ENCODE measurements around the gene C10orf71.

The C10orf71 gene

GRCh38 chr10:49325916-49326783, 27.2 kb downstream of the C10orf71 start:
- DNase-seq = no peak
- in situ Hi-C loops (cut with MboI; ENCODE audit: low pct_unique_long_range_greater_than_20kb, low sequenced_read_pairs) = no loop called here

- DNase-seq = no peak
- in situ Hi-C loops (cut with MboI; ENCODE audit: low pct_unique_long_range_greater_than_20kb, low sequenced_read_pairs) = no loop called here
Measured at GRCh38 chr10:49327036-49327813, 28.3 kb downstream of the C10orf71 start.

- no peak for DNase-seq
- in situ Hi-C loops (cut with MboI; ENCODE audit: low pct_unique_long_range_greater_than_20kb, low sequenced_read_pairs) = no loop called here
Measured at GRCh38 chr10:49328401-49329145, 29.6 kb downstream of the C10orf71 start.

- in situ Hi-C loops (cut with MboI; ENCODE audit: low pct_unique_long_range_greater_than_20kb, low sequenced_read_pairs) = no loop called here
- no peak for DNase-seq
Measured at GRCh38 chr10:49329146-49329505, 30.2 kb downstream of the C10orf71 start.

- no peak for DNase-seq
- in situ Hi-C loops (cut with MboI; ENCODE audit: low pct_unique_long_range_greater_than_20kb, low sequenced_read_pairs) = no loop called here
Measured at GRCh38 chr10:49330127-49330665, 31.2 kb downstream of the C10orf71 start.

- in situ Hi-C loops (cut with MboI; ENCODE audit: low pct_unique_long_range_greater_than_20kb, low sequenced_read_pairs) = no loop called here
- DNase-seq = no peak
Measured at GRCh38 chr10:49331431-49331830, 32.5 kb downstream of the C10orf71 start.

- DNase-seq = no peak
- in situ Hi-C loops (cut with MboI; ENCODE audit: low pct_unique_long_range_greater_than_20kb, low sequenced_read_pairs) = no loop called here
Measured at GRCh38 chr10:49332333-49332732, 33.4 kb downstream of the C10orf71 start.

- no peak for DNase-seq
- in situ Hi-C loops (cut with MboI; ENCODE audit: low pct_unique_long_range_greater_than_20kb, low sequenced_read_pairs) = no loop called here
Measured at GRCh38 chr10:49332768-49333167, 33.8 kb downstream of the C10orf71 start.

- in situ Hi-C loops (cut with MboI; ENCODE audit: low pct_unique_long_range_greater_than_20kb, low sequenced_read_pairs) = no loop called here
- DNase-seq = no peak
Measured at GRCh38 chr10:49333192-49333591, 34.2 kb downstream of the C10orf71 start.

- in situ Hi-C loops (cut with MboI; ENCODE audit: low pct_unique_long_range_greater_than_20kb, low sequenced_read_pairs) = no loop called here
- DNase-seq = no peak
Measured at GRCh38 chr10:49334964-49335363, 36.0 kb downstream of the C10orf71 start.

- in situ Hi-C loops (cut with MboI; ENCODE audit: low pct_unique_long_range_greater_than_20kb, low sequenced_read_pairs) = no loop called here
- DNase-seq = no peak
Measured at GRCh38 chr10:49335364-49335972, 36.5 kb downstream of the C10orf71 start.

- no peak for DNase-seq
- in situ Hi-C loops (cut with MboI; ENCODE audit: low pct_unique_long_range_greater_than_20kb, low sequenced_read_pairs) = no loop called here
Measured at GRCh38 chr10:49338604-49339003, 39.6 kb downstream of the C10orf71 start.

GRCh38 chr10:49344840-49345239, 45.9 kb downstream of the C10orf71 start:
- no peak for DNase-seq
- in situ Hi-C loops (cut with MboI; ENCODE audit: low pct_unique_long_range_greater_than_20kb, low sequenced_read_pairs) = no loop called here

GRCh38 chr10:49347342-49347741, 48.4 kb downstream of the C10orf71 start:
- in situ Hi-C loops (cut with MboI; ENCODE audit: low pct_unique_long_range_greater_than_20kb, low sequenced_read_pairs) = no loop called here

GRCh38 chr10:49347827-49348226, 48.9 kb downstream of the C10orf71 start:
- in situ Hi-C loops (cut with MboI; ENCODE audit: low pct_unique_long_range_greater_than_20kb, low sequenced_read_pairs) = no loop called here
- no peak for DNase-seq

More at GRCh38 chr10:49347342-49347741, 48.4 kb downstream of the C10orf71 start:
- no peak for DNase-seq

- no peak for DNase-seq
- in situ Hi-C loops (cut with MboI; ENCODE audit: low pct_unique_long_range_greater_than_20kb, low sequenced_read_pairs) = no loop called here
Measured at GRCh38 chr10:49348593-49348992, 49.6 kb downstream of the C10orf71 start.

GRCh38 chr10:49349390-49349789, 50.4 kb downstream of the C10orf71 start:
- no peak for DNase-seq
- in situ Hi-C loops (cut with MboI; ENCODE audit: low pct_unique_long_range_greater_than_20kb, low sequenced_read_pairs) = no loop called here

GRCh38 chr10:49350138-49350537, 51.2 kb downstream of the C10orf71 start:
- no peak for DNase-seq
- in situ Hi-C loops (cut with MboI; ENCODE audit: low pct_unique_long_range_greater_than_20kb, low sequenced_read_pairs) = no loop called here

Data from KBM-7 (cell line).